Measurements from ENCODE around the gene EPN3. TPM values are rescaled to one million over a fixed set of nuclear protein-coding genes. Genes with fewer than 3 reads are reported as not detected.

EPN3 gene
- total RNA-seq, 1 experiment from 2014 or later: 0.92 TPM

- ChIA-PET CTCF (interaction anchor here (0.6 to 1.3 kb wide), 4 partner anchors 10 to 224 kb away, joined by 3 to 17 read pairs (median 6); no protein-coding TSS in a partner anchor), POLR2A (no interaction called here)
- Histone ChIP-seq H3K27ac (ENCODE audit: low read length) (peak overlapping the region; percentile 81), H3K4me3 (ENCODE audit: low read depth in 2 of 2, low read length in 2 of 2) (peak overlapping the region; percentile 76 to 90), H3K36me3 (ENCODE audit: control insufficient read depth, insufficient read depth, low read length) (no peaks in the 10 kb centered on the region), H3K9me3 (ENCODE audit: control insufficient read depth, insufficient read depth, low read depth, low read length) (no peaks in the 10 kb centered on the region), H3K4me1 (ENCODE audit: control insufficient read depth, insufficient read depth, low read length) (peaks cover 27% of the 10 kb centered on the region), H3K27me3 (ENCODE audit: control insufficient read depth, insufficient read depth, low read length) (no peaks in the 10 kb centered on the region; the same call in 1 of the 2 replicates)
- DNase-seq (ENCODE audit: low read depth, low spot score) (no peak), ATAC-seq (peak; percentile 81)
- intact Hi-C loops (cut with micrococcal nuclease; ENCODE audit: unreplicated experiment): no loop called here
- BruUV-seq (replicated peaks): no TSS peak
- in situ Hi-C loops (cut with HindIII; ENCODE audit: low pct_unique_long_range_greater_than_20kb, low sequenced_read_pairs): no loop called here
- TF ChIP-seq POLR2AphosphoS5 (IDR thresholded peaks at IDR 0.05; ENCODE audit: low read depth, low read length) (no peak), TCF7L2 (IDR thresholded peaks at IDR 0.05; ENCODE audit: low read depth, low read length) (no peak), SIN3A (IDR thresholded peaks at IDR 0.05; ENCODE audit: borderline replicate concordance, insufficient read depth, low read depth, low read length) (no peak)
- TF ChIP-seq, protein P1, sequence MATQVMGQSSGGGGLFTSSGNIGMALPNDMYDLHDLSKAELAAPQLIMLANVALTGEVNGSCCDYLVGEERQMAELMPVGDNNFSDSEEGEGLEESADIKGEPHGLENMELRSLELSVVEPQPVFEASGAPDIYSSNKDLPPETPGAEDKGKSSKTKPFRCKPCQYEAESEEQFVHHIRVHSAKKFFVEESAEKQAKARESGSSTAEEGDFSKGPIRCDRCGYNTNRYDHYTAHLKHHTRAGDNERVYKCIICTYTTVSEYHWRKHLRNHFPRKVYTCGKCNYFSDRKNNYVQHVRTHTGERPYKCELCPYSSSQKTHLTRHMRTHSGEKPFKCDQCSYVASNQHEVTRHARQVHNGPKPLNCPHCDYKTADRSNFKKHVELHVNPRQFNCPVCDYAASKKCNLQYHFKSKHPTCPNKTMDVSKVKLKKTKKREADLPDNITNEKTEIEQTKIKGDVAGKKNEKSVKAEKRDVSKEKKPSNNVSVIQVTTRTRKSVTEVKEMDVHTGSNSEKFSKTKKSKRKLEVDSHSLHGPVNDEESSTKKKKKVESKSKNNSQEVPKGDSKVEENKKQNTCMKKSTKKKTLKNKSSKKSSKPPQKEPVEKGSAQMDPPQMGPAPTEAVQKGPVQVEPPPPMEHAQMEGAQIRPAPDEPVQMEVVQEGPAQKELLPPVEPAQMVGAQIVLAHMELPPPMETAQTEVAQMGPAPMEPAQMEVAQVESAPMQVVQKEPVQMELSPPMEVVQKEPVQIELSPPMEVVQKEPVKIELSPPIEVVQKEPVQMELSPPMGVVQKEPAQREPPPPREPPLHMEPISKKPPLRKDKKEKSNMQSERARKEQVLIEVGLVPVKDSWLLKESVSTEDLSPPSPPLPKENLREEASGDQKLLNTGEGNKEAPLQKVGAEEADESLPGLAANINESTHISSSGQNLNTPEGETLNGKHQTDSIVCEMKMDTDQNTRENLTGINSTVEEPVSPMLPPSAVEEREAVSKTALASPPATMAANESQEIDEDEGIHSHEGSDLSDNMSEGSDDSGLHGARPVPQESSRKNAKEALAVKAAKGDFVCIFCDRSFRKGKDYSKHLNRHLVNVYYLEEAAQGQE (IDR thresholded peaks at IDR 0.05; ENCODE audit: insufficient read depth in 1 of 2, low read depth in 2 of 2, low read length in 1 of 2): no peak
- TF ChIP-seq, protein P2, sequence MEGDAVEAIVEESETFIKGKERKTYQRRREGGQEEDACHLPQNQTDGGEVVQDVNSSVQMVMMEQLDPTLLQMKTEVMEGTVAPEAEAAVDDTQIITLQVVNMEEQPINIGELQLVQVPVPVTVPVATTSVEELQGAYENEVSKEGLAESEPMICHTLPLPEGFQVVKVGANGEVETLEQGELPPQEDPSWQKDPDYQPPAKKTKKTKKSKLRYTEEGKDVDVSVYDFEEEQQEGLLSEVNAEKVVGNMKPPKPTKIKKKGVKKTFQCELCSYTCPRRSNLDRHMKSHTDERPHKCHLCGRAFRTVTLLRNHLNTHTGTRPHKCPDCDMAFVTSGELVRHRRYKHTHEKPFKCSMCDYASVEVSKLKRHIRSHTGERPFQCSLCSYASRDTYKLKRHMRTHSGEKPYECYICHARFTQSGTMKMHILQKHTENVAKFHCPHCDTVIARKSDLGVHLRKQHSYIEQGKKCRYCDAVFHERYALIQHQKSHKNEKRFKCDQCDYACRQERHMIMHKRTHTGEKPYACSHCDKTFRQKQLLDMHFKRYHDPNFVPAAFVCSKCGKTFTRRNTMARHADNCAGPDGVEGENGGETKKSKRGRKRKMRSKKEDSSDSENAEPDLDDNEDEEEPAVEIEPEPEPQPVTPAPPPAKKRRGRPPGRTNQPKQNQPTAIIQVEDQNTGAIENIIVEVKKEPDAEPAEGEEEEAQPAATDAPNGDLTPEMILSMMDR (IDR thresholded peaks at IDR 0.05): no peak
These were observed 27.2 kb downstream of the EPN3 start for GRCh38 chr17:50559674-50560184.

DNA sequence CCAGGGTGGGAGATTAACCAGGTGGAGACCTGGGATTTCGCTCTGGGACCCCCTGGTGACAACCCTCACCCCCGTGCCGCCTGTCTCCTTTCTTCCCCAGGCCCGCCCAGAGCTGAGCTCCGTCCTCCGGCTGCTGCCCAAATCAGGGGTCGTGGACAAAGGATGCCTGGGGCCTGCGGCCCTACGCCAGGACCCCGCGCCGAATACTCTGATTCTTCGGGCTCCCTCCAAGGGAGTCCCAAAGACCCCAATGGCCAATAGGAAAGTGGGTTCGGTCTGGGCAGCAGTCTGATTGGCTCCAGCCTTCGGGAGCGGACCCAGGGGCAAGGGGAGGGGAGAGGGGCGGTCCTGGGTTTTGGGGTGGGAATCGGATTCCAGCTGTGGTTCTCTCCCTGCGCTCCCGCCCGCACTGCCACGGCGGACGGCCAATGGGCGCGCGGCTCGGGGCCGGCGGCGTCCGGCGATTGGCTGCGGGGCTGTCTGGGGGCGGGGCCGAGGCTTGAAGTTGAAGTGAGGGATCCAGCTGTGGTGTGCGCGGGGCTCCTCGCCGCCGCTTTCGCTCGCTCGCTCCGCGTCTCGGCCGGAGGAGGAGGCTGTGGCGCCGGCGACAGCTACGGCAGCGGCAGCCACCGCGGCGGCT lies 27.8 kb downstream of the EPN3 start, which contains the start of gene CACNA1G:
Gene CACNA1G, plus strand, starts transcription at position 531 of the 640 bp plus-strand sequence. CDS start 745 bp downstream, outside the sequence.
- intact Hi-C loops (cut with micrococcal nuclease; ENCODE audit: unreplicated experiment): no loop called here
- H3K36me3 ChIP-seq (ENCODE audit: control insufficient read depth, insufficient read depth, low read length): no peaks in the 10 kb centered on the region
- TF ChIP-seq POLR2AphosphoS5 (IDR thresholded peaks at IDR 0.05; ENCODE audit: low read depth, low read length): no peak
- TF ChIP-seq, protein P1 (IDR thresholded peaks at IDR 0.05; ENCODE audit: insufficient read depth in 1 of 2, low read depth in 2 of 2, low read length in 1 of 2): no peak
- TF ChIP-seq, protein P2 (IDR thresholded peaks at IDR 0.05): no peak
- no peaks in the 10 kb centered on the region; the same call in 1 of the 2 replicates for H3K27me3 ChIP-seq (ENCODE audit: control insufficient read depth, insufficient read depth, low read length)
- CTCF ChIA-PET: interaction anchor here (0.6 to 1.4 kb wide), 5 partner anchors 10 to 225 kb away, joined by 3 to 17 read pairs (median 5); no protein-coding TSS in a partner anchor
- H3K9me3 ChIP-seq (ENCODE audit: control insufficient read depth, insufficient read depth, low read depth, low read length): no peaks in the 10 kb centered on the region
- peak within 1 kb of the TSS; percentile 81 for H3K27ac ChIP-seq (ENCODE audit: low read length)
- in situ Hi-C loops (cut with HindIII; ENCODE audit: low pct_unique_long_range_greater_than_20kb, low sequenced_read_pairs): no loop called here
- DNase-seq (ENCODE audit: low read depth, low spot score): no peak
- POLR2A ChIA-PET: interaction anchor here (0.7 kb wide), 2 partner anchors 10 to 28 kb away, joined by 3 to 4 read pairs; no protein-coding TSS in a partner anchor
- peaks cover 27% of the 10 kb centered on the region for H3K4me1 ChIP-seq (ENCODE audit: control insufficient read depth, insufficient read depth, low read length)
- no TSS peak for BruUV-seq (replicated peaks)
- ATAC-seq: peak; percentile 90
- peak within 1 kb of the TSS; percentile 76 to 90 for H3K4me3 ChIP-seq (ENCODE audit: low read depth in 2 of 2, low read length in 2 of 2)

Measured in Panc1 (cell line).